ENCODE data around the gene NT5C3B.
"Not testable (repeated sequence)": the region's sequence is repeated elsewhere in the genome, so short reads cannot be mapped to it uniquely, and the experiment has no call there.

NT5C3B gene

DNA sequence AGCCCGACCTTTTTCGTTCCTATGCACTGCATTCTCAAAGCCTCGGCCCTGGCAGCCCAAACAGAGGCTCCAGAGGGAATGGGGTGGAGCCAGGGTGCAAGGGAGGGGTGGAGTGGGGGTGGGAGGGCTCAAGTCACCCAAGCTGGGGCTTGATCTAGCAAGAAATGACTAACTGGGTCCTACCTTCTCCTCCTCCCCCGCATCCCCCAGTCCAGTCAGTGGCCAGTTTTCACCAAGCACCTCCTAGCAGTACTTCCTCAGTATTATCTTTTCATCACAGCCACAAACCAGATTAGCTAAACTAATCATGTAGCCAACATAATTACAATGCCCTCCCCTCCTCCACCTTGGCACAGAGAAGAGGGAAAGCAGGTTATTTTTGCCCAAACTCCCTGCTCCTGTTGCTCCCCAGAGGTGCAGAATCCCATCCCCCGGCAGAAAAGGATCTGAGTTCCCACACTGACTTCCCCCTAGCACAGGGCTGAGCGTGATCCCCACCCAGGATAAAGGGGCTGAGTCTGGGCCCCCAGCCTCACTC lies 51.8 kb downstream of the NT5C3B start:
- DNase-seq (ENCODE audit: low spot score), result peak; percentile 20

DNA sequence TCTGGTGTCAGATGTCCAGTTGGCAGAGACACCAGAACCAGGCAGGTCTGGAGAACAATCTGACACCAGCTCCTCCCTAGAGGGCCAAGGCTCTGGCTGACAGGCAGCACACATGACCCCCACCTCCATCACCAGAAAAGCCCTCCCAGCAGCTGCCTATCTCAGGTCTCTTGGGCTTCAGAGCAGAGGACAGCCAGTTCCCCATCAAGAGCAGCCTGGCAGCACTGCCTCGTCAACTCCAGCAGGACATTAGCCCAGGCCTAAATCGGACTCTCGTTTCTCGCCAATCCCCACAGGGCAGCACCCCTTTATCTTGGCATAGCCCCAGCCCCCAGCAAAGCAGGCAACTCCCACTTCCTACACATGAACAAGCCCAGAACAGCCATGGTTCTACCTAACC lies 53.9 kb downstream of the NT5C3B start:
- no peak for DNase-seq (ENCODE audit: low spot score)

DNA sequence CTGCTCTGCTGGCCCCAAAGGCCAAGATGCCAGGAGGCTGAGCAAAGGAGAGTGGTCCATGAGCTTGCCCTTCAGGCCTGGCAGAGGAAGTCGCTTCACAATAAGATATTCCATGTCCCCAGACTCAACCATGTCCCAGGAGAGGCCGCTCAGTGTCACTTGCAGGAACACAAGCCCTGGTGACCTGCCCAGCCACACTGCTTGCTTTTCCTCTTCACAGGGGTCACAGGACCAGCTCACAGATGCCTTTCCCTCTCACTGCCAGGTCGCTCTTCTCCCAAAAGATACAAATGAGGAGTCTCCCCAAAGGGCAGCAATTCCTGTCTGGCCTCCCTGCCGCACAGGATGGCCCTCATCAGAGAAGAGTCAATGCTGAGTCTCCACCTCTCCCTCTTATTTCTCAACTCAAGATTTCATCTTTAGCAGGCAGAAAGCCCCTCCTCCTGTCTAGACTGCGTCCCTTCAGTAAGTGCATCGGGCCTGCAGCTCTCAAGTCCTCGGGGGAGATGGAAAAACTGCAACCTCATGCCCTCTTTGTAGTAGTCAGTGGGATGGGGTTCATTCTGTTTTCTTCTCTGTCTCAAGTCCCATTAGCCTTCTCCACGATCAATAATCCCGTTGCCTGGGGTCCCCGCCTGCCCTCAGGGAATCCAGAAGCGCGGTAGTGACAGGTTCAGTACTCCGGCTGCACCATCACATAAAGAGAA lies 54.5 kb downstream of the NT5C3B start:
- no peak for DNase-seq (ENCODE audit: low spot score)

DNA sequence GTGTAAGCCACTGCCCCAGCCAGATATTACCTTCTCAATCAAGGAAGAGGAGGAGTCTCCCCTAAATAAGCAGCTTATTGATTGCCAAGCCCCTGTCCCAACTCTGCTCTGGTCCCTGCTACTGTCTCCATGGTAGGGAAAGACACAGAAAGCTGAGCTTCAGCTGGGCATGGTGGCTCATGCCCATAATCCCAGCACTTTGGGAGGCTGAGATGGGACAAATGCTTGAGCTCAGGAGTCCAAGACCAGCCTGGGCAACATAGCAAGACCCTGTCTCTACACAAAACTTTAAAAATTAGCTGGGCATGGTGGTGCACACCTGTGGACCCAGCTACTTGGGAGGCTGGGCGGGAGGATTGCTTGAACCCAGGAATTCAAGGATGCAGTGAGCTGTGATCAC lies 56.1 kb downstream of the NT5C3B start:
- no peak for DNase-seq (ENCODE audit: low spot score)

DNA sequence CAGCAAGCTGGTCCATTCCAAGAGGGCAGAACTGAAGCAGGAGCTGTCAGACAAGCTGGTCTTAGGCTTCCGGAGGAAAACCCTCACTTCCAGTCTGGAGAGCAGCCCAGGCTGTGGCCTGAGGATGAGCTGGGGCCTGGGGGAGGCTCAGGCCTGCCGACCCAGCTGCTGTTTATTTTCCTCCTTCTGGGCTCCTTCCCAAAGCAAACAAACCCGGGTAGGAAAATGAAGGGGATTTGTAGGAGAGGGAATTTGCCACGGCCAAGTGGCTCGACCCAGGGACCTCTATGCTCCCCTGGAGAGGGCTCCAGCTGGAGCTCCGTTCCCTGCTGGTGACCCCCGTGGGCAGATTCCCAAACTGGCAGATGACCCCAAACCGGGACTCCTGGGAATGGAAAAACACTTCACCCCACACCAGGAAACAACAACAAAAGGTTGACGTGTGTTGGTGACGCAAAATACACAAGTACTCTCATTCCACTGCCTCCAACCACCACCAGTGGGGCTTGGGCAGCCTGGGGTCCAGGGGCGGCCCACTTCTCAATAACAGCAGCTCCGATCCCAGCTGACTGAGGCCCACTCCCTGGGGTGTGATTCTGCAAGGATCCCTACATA lies 58.4 kb downstream of the NT5C3B start:
- DNase-seq (ENCODE audit: low spot score), result no peak

DNA sequence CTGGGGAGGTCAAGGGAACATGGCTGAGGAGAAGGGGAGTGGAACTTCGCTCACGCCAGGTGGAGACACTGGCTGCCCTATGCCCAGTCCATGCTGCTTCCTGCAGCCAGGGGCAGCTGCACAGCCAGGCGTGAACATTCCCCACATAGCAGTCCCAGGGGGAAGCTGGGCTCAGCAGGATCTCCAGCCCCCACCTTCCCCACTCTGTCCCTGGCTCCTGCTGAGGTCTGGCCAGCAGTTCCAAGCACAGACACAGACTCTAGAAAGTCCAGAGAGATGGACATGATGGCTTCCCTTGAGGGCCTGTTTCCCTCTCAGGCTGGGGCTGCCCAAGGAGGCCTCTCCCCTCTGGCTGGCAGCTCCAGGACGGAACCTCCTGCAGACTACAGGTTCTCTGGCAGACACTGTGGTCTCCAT lies 58.9 kb downstream of the NT5C3B start:
- no peak for DNase-seq (ENCODE audit: low spot score)

DNA sequence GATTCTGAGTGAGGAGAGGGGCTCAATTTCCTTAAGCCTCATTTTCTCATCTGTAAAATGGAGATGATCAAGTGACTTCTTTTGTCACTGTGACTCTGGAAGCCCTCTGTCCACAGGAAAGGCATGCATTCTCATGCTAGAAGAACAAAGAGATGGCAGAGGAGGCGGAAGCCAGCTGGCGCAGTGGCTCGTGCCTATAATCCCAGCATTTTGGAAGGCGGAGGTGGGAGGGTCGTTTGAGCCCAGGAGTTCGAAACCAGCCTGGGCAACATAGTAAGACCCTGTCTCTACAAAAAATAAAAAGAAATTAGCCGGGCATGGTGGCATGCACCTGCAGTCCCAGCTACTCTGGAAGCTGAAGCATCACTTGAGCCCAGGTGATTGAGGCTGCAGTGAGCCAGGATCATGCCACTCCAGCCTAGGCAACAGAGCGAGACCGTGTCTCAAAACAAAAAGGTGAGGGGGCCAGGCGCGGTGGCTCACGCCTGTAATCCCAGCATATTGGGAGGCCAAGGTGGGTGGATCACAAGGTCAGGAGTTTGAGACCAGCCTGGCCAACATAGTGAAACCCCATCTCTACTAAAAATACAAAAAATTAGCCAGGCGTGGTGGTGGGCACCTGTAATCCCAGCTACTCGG lies 59.7 kb downstream of the NT5C3B start:
- not testable (repeated sequence) for DNase-seq (ENCODE audit: low spot score)

DNA sequence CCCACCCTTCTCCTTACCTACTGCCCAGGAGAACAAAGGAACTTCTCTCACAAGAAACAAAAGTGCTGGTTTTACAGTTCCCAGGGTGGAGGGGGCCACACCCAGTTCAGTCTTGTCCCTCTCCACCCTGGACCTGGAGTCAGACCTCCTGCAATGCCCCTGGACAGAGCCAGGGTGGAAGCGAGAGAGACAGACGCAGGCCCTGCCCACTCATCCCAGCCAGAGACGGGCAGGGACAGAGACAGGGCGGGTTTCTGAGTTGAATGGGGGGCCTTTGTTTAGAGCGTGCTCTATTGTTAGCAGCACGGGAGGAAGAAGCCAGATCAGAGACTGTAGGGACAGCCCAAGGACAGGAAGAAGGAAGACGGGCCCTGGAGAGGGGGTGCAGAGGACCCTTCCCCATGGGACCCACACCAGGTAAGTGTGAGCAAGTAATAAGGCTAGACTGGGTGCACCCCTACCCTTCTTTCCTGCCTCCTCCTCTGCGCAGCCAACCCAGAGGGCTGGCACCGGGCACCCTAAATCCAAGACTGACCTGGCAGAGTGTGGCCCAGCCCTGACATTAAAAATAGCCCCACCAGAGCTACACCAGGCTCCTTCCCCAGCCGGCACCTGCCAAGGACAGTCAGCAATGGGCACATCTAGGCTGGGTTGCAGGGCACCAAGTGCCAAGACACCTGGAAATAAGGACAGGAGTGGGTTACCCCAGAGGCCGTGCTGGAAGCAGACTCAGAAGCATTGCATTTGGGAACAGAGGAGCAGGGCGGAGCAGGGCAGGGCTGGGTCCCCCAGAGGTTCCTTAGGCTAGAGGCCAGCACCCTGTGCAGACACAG lies 60.4 kb downstream of the NT5C3B start:
- DNase-seq (ENCODE audit: low spot score), result no peak
